Spleen (tissue), 11 donors: ENCODE measurements around the gene KRTAP5-1. TPM values are rescaled to one million over a fixed set of nuclear protein-coding genes. Genes with fewer than 3 reads are reported as not detected.
"Not testable (repeated sequence)": the region's sequence is repeated elsewhere in the genome, so short reads cannot be mapped to it uniquely, and the experiment has no call there.

ENCODE experiments used
- DNase-seq: peaks from one replicate; pipeline ENCODE4 v3.0.0-alpha.2; 2020
- H3K27ac ChIP-seq, 8 donors: fragments of 200-600 bp; sonication (generic) in 7 of 8; 1 replicate in 4 of 8; 2 replicates in 4 of 8; pipeline versions ENCODE4 v1.5.0 to v1.8.0; 2016 to 2021; ENCODE audit warnings: inconsistent platforms in 4 of 8, mild to moderate bottlenecking in 4 of 8, moderate library complexity in 1 of 8
- H3K27me3 ChIP-seq, 7 donors: fragments of 200-600 bp; sonication (generic) in 6 of 7; replicated peaks in 1 of 7; 1 replicate in 4 of 7; 2 replicates in 3 of 7; pipeline versions ENCODE4 v1.5.0 to v1.8.0; 2016 to 2021; ENCODE audit warnings: inconsistent platforms in 3 of 7, mild to moderate bottlenecking in 1 of 7
- H3K36me3 ChIP-seq, 6 donors: fragments of 200-600 bp; sonication (generic) in 5 of 6; 1 replicate in 4 of 6; 2 replicates in 2 of 6; pipeline versions ENCODE4 v1.5.0 to v1.8.0; 2016 to 2021; ENCODE audit warnings: inconsistent platforms in 2 of 6
- H3K4me1 ChIP-seq, 6 donors: fragments of 200-600 bp; sonication (generic) in 5 of 6; 1 replicate in 3 of 6; 2 replicates in 3 of 6; pipeline versions ENCODE4 v1.5.0 to v1.8.0; 2016 to 2021; ENCODE audit warnings: inconsistent platforms in 3 of 6
- H3K4me3 ChIP-seq, 8 donors: fragments of 200-600 bp; sonication (generic) in 7 of 8; 1 replicate in 4 of 8; 2 replicates in 4 of 8; pipeline versions ENCODE4 v1.5.0 to v1.8.0; 2016 to 2021; ENCODE audit warnings: inconsistent platforms in 4 of 8, mild to moderate bottlenecking in 4 of 8, moderate library complexity in 2 of 8
- H3K9me3 ChIP-seq, 8 donors: fragments of 200-600 bp; sonication (generic) in 7 of 8; 1 replicate in 4 of 8; 2 replicates in 4 of 8; pipeline versions ENCODE4 v1.5.0 to v1.8.0; 2016 to 2021; ENCODE audit warnings: inconsistent platforms in 4 of 8
- CTCF ChIP-seq, 11 experiments: fragments of 200-600 bp in 7 of 11; fragments of 450-650 bp in 4 of 11; sonication (generic) in 4 of 11; IDR thresholded peaks in 8 of 11; conservative IDR thresholded peaks in 3 of 11; 1 replicate in 7 of 11; 2 replicates in 4 of 11; pipeline versions ENCODE4 v1.4.0 to v1.8.0; 2016 to 2021; ENCODE audit warnings: antibody characterized with exemption in 11 of 11, inconsistent platforms in 4 of 11, mild to moderate bottlenecking in 1 of 11
- POLR2A ChIP-seq, 3 donors: fragments of 450-650 bp; IDR thresholded peaks; one replicate each; pipeline ENCODE4 v1.5.1; 2017; ENCODE audit warnings: antibody characterized with exemption in 3 of 3, mild to moderate bottlenecking in 1 of 3
- POLR2AphosphoS5 ChIP-seq, 3 donors: sonication (generic); formaldehyde crosslinking; IDR thresholded peaks; one replicate each; pipeline ENCODE4 v1.5.1; 2017; ENCODE audit warnings: antibody characterized with exemption in 3 of 3
- WGBS, 5 donors: extraction: QIAGEN DNeasy Blood & Tissue Kit in 3 of 5; methylation state at CpG; one replicate each; pipeline versions ENCODE4 v1.1.5 to v1.1.7; 2013 to 2018; 5-methylcytosine and 5-hydroxymethylcytosine counted together
- intact Hi-C: fragments of 100-400 bp; cut with DNase I; formaldehyde crosslinking; loops from one replicate; pipeline ENCODE4 v1.15.0; 2023; ENCODE audit warnings: low total_unique reads
- polyA plus RNA-seq, 3 donors: library from polyadenylated mRNA; stranded (reverse); fragments of 200-250 nt; gene quantifications; one replicate each; pipeline ENCODE4 v1.2.1, GENCODE V29; 2013
- total RNA-seq, 7 donors: library from RNA; depleted of rRNA in 3 of 7; stranded (reverse); fragments of >200 nt in 3 of 7; fragmentation: NEBNext Ultra II Directional in 4 of 7; extraction: Animal tissue kit (Norgen Biotek cat#: 25700) in 4 of 7; gene quantifications; one replicate each; pipeline versions ENCODE4 v1.1.0 to v1.2.1, GENCODE V29; 2016 to 2021
- donor health status: healthy with polysubstance abuse.
- donor health status: DM: no; HTN: no; CAD: no; lungs with moderate emphysema.
- donor health status: DM: no; HTN: no; CAD: no.
- donor health status: Bipolar disorder and iron deficiency.
- donor health status: healthy.
- donor health status: DM: no; HTN: no; CAD: no.
- donor health status: DM: yes; HTN: yes; CAD: no.

The KRTAP5-1 gene
- total and polyA plus RNA-seq, 10 donors, result not detected

- DNase-seq, H3K36me3 ChIP-seq, H3K4me3 ChIP-seq, H3K27ac ChIP-seq: not testable (repeated sequence)
- peak in 1 of 11 experiments; percentile 12 for TF ChIP-seq CTCF (IDR thresholded peaks at IDR 0.05 in 8 of 11, conservative IDR thresholded peaks at IDR 0.05 in 3 of 11)
- WGBS, 5 donors, result 83 to 89% (median 87%) methylated on average over 16 of the region's 16 CpGs
- Histone ChIP-seq H3K9me3 (peaks cover 0 to 20% (median 12%) of the 10 kb centered on the region in 8 donors), H3K4me1 (peaks cover 11 to 37% (median 32%) of the 10 kb centered on the region in 6 donors), H3K27me3 (peaks cover 0 to 72% (median 30%) of the 10 kb centered on the region in 7 donors)
- intact Hi-C loops, result loop anchor here (10.0 kb wide), 1 partner anchor 371 kb away; no protein-coding TSS in a partner anchor
Measured at GRCh38 chr11:1575756-1576155, 9.3 kb downstream of the KRTAP5-1 start.

- intact Hi-C loops, result loop anchor here (10.0 kb wide), 1 partner anchor 370 kb away; no protein-coding TSS in a partner anchor
- no peak for TF ChIP-seq POLR2AphosphoS5 (IDR thresholded peaks at IDR 0.05)
- TF ChIP-seq POLR2A (IDR thresholded peaks at IDR 0.05), result no peak
- TF ChIP-seq CTCF (IDR thresholded peaks at IDR 0.05 in 8 of 11, conservative IDR thresholded peaks at IDR 0.05 in 3 of 11), result peak in 2 of 11 experiments; percentile 4 to 25
- Histone ChIP-seq H3K4me3 (peak overlapping the region in 3 of 8 donors; percentile 49 to 79 (median 53)), H3K27ac (no peak overlapping the region), H3K27me3 (peaks cover 0 to 80% (median 34%) of the 10 kb centered on the region in 7 donors), H3K4me1 (peaks cover 13 to 46% (median 38%) of the 10 kb centered on the region in 6 donors), H3K36me3 (no peaks in the 10 kb centered on the region), H3K9me3 (peaks cover 0 to 20% (median 12%) of the 10 kb centered on the region in 8 donors)
- no peak for DNase-seq
- WGBS, 5 donors, result 16 to 20% (median 18%) methylated on average over 7 of the region's 7 CpGs
Measured at GRCh38 chr11:1574933-1575242, 10.2 kb downstream of the KRTAP5-1 start.

- H3K9me3 ChIP-seq, result peaks cover 0 to 19% (median 12%) of the 10 kb centered on the region in 8 donors
- peak overlapping the region; percentile 10 to 91 (median 78) for H3K27ac ChIP-seq
- peaks cover 13 to 48% (median 38%) of the 10 kb centered on the region in 6 donors for H3K4me1 ChIP-seq
- DNase-seq, result peak; percentile 91
- H3K36me3 ChIP-seq, result no peaks in the 10 kb centered on the region
- H3K4me3 ChIP-seq, result peak overlapping the region; percentile 33 to 79 (median 46)
- H3K27me3 ChIP-seq, result peaks cover 0 to 85% (median 34%) of the 10 kb centered on the region in 7 donors
- intact Hi-C loops, result loop anchor here (10.0 kb wide), 1 partner anchor 370 kb away; no protein-coding TSS in a partner anchor
- WGBS, 5 donors, result 1 to 2% (median 1%) methylated on average over 21 to 64 of the region's 64 CpGs
- TF ChIP-seq CTCF (IDR thresholded peaks at IDR 0.05 in 8 of 11, conservative IDR thresholded peaks at IDR 0.05 in 3 of 11) (peak in 10 of 11 experiments; percentile 43 to 95 (median 86)), POLR2AphosphoS5 (IDR thresholded peaks at IDR 0.05) (no peak)
Measured at GRCh38 chr11:1574238-1574932, 10.7 kb downstream of the KRTAP5-1 start.

- no peaks in the 10 kb centered on the region for H3K36me3 ChIP-seq
- intact Hi-C loops, result loop anchor here (10.0 kb wide), 1 partner anchor 369 kb away; no protein-coding TSS in a partner anchor
- TF ChIP-seq CTCF (IDR thresholded peaks at IDR 0.05 in 8 of 11, conservative IDR thresholded peaks at IDR 0.05 in 3 of 11) (no peak), POLR2AphosphoS5 (IDR thresholded peaks at IDR 0.05) (no peak), POLR2A (IDR thresholded peaks at IDR 0.05) (no peak)
- DNase-seq, result no peak
- H3K27ac ChIP-seq, result peak overlapping the region; percentile 10 to 91 (median 78)
- 0 to 16% (median 8%) methylated on average over 4 to 7 of the region's 7 CpGs for WGBS, 5 donors
- peaks cover 13 to 52% (median 38%) of the 10 kb centered on the region in 6 donors for H3K4me1 ChIP-seq
- peak overlapping the region in 7 of 8 donors; percentile 33 to 79 (median 49) for H3K4me3 ChIP-seq
- H3K27me3 ChIP-seq, result peaks cover 0 to 90% (median 34%) of the 10 kb centered on the region in 7 donors
- peaks cover 0 to 14% (median 10%) of the 10 kb centered on the region in 8 donors for H3K9me3 ChIP-seq
Measured at GRCh38 chr11:1573903-1574237, 11.2 kb downstream of the KRTAP5-1 start.
